A549 treated with RU486 at 1 μM for 4 hours (cell line): Measurements from ENCODE around the gene SPEG. TPM values are rescaled to one million over a fixed set of nuclear protein-coding genes. Genes with fewer than 3 reads are reported as not detected.

Source experiments
- total RNA-seq: library from RNA; stranded (reverse); fragments of 200-300 nt; extraction: Qiagen RNA extraction; gene quantifications from 5 replicates; pipeline ENCODE4 v1.2.3, GENCODE V29; 2022; ENCODE audit warnings: low read depth

The SPEG gene
- total RNA-seq = 5.1 to 7.8 TPM (median 6.5 TPM) in 5 replicates

DNA sequence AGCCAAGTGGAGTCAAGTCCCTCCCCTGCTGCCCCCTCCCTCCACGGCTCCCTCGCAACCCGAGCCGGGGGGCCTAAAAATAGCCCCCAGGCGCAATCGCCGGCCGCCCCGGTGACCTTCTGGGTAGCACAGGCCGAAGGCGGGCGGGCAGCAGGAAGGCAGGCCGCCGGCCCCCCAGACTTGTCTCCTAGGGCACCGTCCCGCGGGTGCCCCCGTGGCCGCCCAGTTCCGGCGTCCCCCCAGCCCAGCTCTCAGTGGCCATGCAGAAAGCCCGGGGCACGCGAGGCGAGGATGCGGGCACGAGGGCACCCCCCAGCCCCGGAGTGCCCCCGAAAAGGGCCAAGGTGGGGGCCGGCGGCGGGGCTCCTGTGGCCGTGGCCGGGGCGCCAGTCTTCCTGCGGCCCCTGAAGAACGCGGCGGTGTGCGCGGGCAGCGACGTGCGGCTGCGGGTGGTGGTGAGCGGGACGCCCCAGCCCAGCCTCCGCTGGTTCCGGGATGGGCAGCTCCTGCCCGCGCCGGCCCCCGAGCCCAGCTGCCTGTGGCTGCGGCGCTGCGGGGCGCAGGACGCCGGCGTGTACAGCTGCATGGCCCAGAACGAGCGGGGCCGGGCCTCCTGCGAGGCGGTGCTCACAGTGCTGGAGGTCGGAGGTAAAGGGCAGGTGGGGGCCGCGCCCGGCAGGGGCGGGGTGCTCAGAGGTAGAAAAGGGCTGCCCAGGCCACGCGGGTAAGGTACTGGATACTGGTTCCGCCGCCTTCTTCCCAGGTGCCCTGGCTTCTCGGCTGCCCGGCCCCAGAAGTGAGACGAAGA is at the start of gene SPEG:
Gene SPEG, plus strand, starts transcription at position 126 of the 808 bp plus-strand sequence. Its CDS starts 135 bp downstream, at position 261.

DNA sequence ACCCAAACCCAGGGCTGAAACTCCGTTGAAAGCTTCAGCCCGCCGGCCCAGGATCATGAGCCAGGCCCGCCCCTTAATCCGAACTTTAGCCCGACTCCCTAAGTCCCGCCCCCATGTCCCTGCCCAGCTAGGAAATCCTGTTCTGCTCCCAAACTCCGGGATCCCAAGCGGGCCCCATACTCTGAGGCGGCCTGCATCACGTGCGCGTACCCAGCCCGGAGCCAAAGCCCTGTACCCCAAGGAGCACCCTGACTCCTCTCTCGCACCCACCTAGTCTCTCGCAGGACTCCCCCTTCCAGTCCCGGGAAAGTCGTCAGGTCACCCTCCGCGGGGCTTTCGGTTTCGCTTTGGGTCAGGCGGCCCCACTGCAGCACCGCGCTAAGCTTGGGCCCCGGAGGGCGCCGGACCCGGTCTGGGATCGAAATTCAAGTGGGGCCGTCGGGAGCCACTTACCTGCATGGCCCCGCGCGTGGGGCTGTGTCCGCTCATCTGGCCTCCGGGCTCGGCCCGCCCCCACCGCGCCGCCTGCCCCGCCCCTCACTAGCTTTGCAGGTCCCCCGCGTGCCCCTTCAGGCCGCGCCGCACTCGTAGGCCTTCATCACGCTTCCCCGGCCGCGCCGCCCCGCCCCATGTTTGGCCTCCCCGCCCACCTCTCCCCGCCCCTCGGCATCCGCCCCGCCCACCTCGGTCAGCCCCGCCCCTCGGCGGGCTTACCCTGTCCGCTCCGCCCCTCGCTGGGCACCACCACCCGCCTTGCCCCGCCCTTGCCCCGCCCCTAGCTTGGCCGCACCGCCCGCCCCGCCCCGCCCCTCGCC is 47.1 kb upstream of the SPEG start, which contains the start of gene DNPEP:
Gene DNPEP, minus strand, starts transcription at position 607 of the 815 bp plus-strand sequence. Its CDS starts 118 bp downstream, at position 489.

DNA sequence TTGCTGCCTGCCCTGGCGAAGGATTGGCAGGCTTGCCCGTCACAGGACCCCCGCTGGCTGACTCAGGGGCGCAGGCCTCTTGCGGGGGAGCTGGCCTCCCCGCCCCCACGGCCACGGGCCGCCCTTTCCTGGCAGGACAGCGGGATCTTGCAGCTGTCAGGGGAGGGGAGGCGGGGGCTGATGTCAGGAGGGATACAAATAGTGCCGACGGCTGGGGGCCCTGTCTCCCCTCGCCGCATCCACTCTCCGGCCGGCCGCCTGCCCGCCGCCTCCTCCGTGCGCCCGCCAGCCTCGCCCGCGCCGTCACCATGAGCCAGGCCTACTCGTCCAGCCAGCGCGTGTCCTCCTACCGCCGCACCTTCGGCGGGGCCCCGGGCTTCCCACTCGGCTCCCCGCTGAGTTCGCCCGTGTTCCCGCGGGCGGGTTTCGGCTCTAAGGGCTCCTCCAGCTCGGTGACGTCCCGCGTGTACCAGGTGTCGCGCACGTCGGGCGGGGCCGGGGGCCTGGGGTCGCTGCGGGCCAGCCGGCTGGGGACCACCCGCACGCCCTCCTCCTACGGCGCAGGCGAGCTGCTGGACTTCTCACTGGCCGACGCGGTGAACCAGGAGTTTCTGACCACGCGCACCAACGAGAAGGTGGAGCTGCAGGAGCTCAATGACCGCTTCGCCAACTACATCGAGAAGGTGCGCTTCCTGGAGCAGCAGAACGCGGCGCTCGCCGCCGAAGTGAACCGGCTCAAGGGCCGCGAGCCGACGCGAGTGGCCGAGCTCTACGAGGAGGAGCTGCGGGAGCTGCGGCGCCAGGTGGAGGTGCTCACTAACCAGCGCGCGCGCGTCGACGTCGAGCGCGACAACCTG is 16.3 kb upstream of the SPEG start, which contains the start of gene DES:
Gene DES, plus strand, starts transcription at position 223 of the 857 bp plus-strand sequence. Its CDS starts 86 bp downstream, at position 309.

DNA sequence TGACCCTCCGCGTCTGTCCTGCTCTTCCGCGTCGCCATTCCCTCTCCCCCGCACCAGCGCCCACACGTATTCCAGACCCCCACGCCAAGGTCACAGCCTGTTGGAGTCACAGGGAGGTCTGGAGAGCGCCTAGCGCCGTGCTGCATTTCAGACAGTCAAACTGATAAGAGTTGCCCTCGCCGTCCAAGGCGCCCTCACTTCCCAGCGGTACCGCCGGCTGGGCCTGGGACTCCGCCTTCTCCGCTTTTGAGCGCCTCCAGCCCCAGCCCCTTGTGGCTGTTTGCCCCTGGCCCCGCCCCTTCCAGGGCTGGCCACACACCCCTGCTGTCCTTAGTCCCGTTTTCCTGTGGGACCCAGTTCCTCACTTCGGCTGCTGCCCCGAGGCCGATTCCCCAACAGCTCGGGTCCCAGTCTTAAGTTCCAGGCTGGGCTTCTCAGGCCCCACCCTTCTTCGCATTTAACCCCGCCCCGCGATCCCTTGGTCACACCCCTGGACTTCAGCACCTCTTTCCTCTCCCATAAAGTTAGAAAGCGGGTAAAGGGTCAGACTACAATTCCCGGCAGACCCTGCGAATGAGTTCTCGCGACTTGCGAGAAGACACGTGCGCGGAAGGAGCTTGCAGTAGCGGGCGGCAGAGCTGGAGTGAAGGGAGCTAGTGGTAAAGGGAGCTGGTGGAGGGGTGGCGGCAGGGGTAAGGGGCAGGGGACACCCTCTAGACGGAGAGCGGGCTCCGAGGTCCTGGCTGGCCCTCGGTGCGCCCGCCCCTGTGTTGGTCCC is 63.8 kb downstream of the SPEG start, which contains the start of gene GMPPA:
Gene GMPPA, plus strand, starts transcription at position 612 of the 778 bp plus-strand sequence. CDS start 1,085 bp downstream, outside the sequence.

DNA sequence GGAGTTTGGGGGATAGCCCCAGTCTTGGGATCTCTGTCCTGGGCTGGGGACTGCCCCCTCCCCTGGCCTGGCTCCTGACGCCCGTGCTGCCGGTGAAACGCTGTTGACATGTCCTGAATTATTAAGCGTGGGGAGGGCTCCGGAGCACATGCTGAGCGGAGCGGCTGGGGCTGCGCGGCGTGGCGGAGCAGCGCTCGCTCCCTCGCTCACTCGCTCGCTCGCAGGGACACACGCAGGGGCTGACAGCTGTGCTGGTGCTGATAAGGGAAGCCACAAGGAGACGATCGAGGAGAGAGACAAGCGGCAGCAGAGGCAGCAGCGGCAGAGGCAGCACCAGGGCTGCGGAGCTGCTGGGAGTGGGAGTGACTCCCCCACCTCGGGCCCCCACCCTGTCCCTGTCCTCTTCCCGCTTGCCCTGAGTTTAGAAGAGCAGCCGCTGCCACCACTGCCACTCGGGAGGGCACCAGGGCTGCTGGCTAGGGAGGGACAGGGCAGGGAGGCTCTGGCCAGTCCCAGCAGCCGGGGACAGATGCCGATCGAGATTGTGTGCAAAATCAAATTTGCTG is 79.6 kb downstream of the SPEG start, which contains the start of gene ASIC4:
Gene ASIC4, plus strand, starts transcription at position 287 of the 566 bp plus-strand sequence. Its CDS starts 243 bp downstream, at position 530.

DNA sequence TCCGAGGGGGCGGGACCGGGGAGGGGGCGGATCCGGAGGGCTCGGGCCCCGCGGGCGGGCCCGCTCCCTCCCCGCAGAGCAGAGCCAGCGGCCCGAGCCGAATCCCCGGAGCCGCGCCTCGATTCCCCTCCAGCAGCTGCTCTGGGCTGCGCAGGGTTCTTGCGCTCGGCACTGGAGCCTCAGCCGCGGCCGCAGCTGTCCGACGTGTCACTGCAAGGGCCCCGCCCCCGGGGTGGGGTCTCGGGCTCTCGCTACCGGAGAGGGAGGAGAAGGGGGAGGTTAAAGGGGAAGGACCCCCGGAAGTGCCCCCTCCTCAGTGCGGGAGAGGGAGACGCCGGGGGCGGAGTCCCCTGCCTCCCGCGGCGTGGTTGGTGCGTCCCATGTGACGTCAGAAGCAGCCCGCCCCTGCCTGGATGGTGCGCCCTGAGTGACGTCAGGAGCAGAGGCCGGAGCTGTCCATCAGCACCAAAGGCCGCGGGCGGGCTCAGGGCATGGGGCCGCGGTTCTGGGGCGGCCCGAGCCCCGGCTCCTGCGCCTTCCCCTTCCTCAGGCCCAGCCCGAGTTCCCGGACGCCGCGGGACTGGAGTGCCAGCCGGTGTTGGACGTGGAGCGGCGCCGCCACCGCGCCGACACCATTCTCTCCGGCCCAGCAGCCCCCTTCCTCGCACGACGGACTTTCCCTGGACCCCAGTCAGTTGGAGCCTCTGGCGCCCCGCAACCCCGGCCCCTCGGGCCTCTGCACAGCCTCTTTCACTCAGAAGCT is 109.1 kb downstream of the SPEG start, which contains the start of the genes CHPF and TMEM198:
Gene CHPF, minus strand, starts transcription at position 214 of the 763 bp plus-strand sequence. CDS start 271 bp downstream, outside the sequence.
Gene TMEM198, plus strand, starts transcription at position 433 of the 763 bp plus-strand sequence. CDS start 700 bp downstream, outside the sequence.

Other genes with a start within 250 kb of the SPEG start
- 14.4 to 22.8 TPM (median 19.2 TPM) in 5 replicates for gene ZFAND2B, start 228.1 kb upstream of the SPEG start, total RNA-seq
- gene ABCB6, start 215.9 kb upstream of the SPEG start, total RNA-seq = 22.5 to 37.5 TPM (median 30.4 TPM) in 5 replicates
- 42.3 to 53.2 TPM (median 50.2 TPM) in 5 replicates for gene ATG9A, start 205.2 kb upstream of the SPEG start, total RNA-seq
- gene ANKZF1, start 205.0 kb upstream of the SPEG start, total RNA-seq = 15.1 to 22.0 TPM (median 17.7 TPM) in 5 replicates
- gene GLB1L, start 189.4 kb upstream of the SPEG start, total RNA-seq = 5.0 to 6.8 TPM (median 6.8 TPM) in 5 replicates
- 27.5 to 32.6 TPM (median 31.0 TPM) in 5 replicates for gene STK16, start 189.4 kb upstream of the SPEG start, total RNA-seq
- 0.18 to 0.69 TPM (median 0.35 TPM) in 5 replicates for gene TUBA4B, start 181.6 kb upstream of the SPEG start, total RNA-seq
- 332 to 451 TPM (median 366 TPM) in 5 replicates for gene TUBA4A, start 180.9 kb upstream of the SPEG start, total RNA-seq
- gene DNAJB2, start 155.5 kb upstream of the SPEG start, total RNA-seq = 40.3 to 55.4 TPM (median 48.6 TPM) in 5 replicates
- 0.87 to 2.0 TPM (median 1.3 TPM) in 5 replicates for gene PTPRN, start 125.4 kb upstream of the SPEG start, total RNA-seq
- gene RESP18, start 102.1 kb upstream of the SPEG start, total RNA-seq = not detected in 5 replicates
- gene DNPEP, start 46.9 kb upstream of the SPEG start, total RNA-seq = 51.3 to 65.5 TPM (median 63.4 TPM) in 5 replicates
- 0.05 to 0.24 TPM (median 0.13 TPM) in 3 of 5 replicates, not detected in the others for gene DES, start 16.5 kb upstream of the SPEG start, total RNA-seq
- 33.3 to 39.2 TPM (median 37.5 TPM) in 5 replicates for gene GMPPA, start 64.0 kb downstream of the SPEG start, total RNA-seq
- 0.05 to 0.07 TPM in 2 of 5 replicates, not detected in the others for gene ASIC4, start 79.6 kb downstream of the SPEG start, total RNA-seq
- gene CHPF, start 109.0 kb downstream of the SPEG start, total RNA-seq = 17.5 to 36.2 TPM (median 29.9 TPM) in 5 replicates
- gene TMEM198, start 109.2 kb downstream of the SPEG start, total RNA-seq = 0.47 to 1.3 TPM (median 0.95 TPM) in 5 replicates
- gene OBSL1, start 136.7 kb downstream of the SPEG start, total RNA-seq = 17.0 to 24.0 TPM (median 20.1 TPM) in 5 replicates
- gene INHA, start 137.5 kb downstream of the SPEG start, total RNA-seq = 0.17 to 0.81 TPM (median 0.51 TPM) in 5 replicates
- 13.4 to 20.4 TPM (median 16.7 TPM) in 5 replicates for gene STK11IP, start 163.0 kb downstream of the SPEG start, total RNA-seq
- 1.7 to 3.4 TPM (median 2.3 TPM) in 5 replicates for gene SLC4A3, start 192.8 kb downstream of the SPEG start, total RNA-seq